ENCODE data around the gene AIP.
A peak's percentile ranks its signal among the peaks of the same experiment; 100 is the strongest.

The AIP gene

GRCh38 chr11:67500831-67501715 is 18.2 kb downstream of the AIP start:
- peak in 1 of 2 experiments; percentile 69 for DNase-seq (ENCODE audit: low read depth in 1 of 2, low spot score in 1 of 2)
- Histone ChIP-seq H3K27me3 (ENCODE audit: insufficient read depth, poor library complexity, severe bottlenecking) (no peaks in the 10 kb centered on the region), H3K4me3 (replicated peaks; ENCODE audit: insufficient read depth, low read length) (no peak overlapping the region), H3K27ac (replicated peaks) (no peak overlapping the region)
- TF ChIP-seq, protein P1, sequence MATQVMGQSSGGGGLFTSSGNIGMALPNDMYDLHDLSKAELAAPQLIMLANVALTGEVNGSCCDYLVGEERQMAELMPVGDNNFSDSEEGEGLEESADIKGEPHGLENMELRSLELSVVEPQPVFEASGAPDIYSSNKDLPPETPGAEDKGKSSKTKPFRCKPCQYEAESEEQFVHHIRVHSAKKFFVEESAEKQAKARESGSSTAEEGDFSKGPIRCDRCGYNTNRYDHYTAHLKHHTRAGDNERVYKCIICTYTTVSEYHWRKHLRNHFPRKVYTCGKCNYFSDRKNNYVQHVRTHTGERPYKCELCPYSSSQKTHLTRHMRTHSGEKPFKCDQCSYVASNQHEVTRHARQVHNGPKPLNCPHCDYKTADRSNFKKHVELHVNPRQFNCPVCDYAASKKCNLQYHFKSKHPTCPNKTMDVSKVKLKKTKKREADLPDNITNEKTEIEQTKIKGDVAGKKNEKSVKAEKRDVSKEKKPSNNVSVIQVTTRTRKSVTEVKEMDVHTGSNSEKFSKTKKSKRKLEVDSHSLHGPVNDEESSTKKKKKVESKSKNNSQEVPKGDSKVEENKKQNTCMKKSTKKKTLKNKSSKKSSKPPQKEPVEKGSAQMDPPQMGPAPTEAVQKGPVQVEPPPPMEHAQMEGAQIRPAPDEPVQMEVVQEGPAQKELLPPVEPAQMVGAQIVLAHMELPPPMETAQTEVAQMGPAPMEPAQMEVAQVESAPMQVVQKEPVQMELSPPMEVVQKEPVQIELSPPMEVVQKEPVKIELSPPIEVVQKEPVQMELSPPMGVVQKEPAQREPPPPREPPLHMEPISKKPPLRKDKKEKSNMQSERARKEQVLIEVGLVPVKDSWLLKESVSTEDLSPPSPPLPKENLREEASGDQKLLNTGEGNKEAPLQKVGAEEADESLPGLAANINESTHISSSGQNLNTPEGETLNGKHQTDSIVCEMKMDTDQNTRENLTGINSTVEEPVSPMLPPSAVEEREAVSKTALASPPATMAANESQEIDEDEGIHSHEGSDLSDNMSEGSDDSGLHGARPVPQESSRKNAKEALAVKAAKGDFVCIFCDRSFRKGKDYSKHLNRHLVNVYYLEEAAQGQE (IDR thresholded peaks at IDR 0.05; ENCODE audit: insufficient replicate concordance, low read depth), result no peak
- TF ChIP-seq POLR2AphosphoS5 (IDR thresholded peaks at IDR 0.05; ENCODE audit: low read depth), result no peak
- TF ChIP-seq, protein P2, sequence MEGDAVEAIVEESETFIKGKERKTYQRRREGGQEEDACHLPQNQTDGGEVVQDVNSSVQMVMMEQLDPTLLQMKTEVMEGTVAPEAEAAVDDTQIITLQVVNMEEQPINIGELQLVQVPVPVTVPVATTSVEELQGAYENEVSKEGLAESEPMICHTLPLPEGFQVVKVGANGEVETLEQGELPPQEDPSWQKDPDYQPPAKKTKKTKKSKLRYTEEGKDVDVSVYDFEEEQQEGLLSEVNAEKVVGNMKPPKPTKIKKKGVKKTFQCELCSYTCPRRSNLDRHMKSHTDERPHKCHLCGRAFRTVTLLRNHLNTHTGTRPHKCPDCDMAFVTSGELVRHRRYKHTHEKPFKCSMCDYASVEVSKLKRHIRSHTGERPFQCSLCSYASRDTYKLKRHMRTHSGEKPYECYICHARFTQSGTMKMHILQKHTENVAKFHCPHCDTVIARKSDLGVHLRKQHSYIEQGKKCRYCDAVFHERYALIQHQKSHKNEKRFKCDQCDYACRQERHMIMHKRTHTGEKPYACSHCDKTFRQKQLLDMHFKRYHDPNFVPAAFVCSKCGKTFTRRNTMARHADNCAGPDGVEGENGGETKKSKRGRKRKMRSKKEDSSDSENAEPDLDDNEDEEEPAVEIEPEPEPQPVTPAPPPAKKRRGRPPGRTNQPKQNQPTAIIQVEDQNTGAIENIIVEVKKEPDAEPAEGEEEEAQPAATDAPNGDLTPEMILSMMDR (IDR thresholded peaks at IDR 0.05; ENCODE audit: insufficient read depth, low read length), result no peak
- TF ChIP-seq GABPA (IDR thresholded peaks at IDR 0.05; ENCODE audit: low read depth), result no peak
- peak; percentile 81 for TF ChIP-seq SPI1 (IDR thresholded peaks at IDR 0.05; ENCODE audit: borderline replicate concordance, low read depth)

DNA sequence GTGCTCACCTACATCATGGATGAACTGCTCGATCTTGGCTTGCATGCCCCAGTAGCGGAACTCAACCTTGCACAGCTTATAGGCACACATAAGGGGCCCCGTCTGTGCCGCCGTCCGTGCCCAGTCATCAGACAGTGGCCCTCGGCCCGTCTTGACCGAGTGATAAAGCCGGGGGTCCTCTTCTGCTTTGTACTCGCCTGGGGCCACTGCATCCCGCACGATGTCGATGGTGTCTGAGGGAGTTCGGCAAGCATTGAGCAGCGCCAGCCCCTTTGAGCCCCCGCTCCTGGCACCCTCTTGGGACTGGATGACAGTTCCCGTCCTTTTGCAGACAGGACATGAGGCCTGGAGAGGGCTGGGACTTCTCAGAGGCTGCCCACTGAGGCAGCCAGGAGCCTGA is 19.0 kb downstream of the AIP start:
- Histone ChIP-seq H3K27me3 (ENCODE audit: insufficient read depth, poor library complexity, severe bottlenecking) (no peaks in the 10 kb centered on the region), H3K27ac (replicated peaks) (no peak overlapping the region), H3K4me3 (replicated peaks; ENCODE audit: insufficient read depth, low read length) (no peak overlapping the region)
- DNase-seq (ENCODE audit: low read depth in 1 of 2, low spot score in 1 of 2), result no peak
- TF ChIP-seq, protein P1 (IDR thresholded peaks at IDR 0.05; ENCODE audit: insufficient replicate concordance, low read depth), result no peak
- no peak for TF ChIP-seq GABPA (IDR thresholded peaks at IDR 0.05; ENCODE audit: low read depth)
- TF ChIP-seq POLR2AphosphoS5 (IDR thresholded peaks at IDR 0.05; ENCODE audit: low read depth), result no peak

- Histone ChIP-seq H3K27me3 (ENCODE audit: insufficient read depth, poor library complexity, severe bottlenecking) (no peaks in the 10 kb centered on the region), H3K27ac (replicated peaks) (no peak overlapping the region), H3K4me3 (replicated peaks; ENCODE audit: insufficient read depth, low read length) (no peak overlapping the region)
- TF ChIP-seq, protein P1 (IDR thresholded peaks at IDR 0.05; ENCODE audit: insufficient replicate concordance, low read depth), result no peak
- no peak for TF ChIP-seq GABPA (IDR thresholded peaks at IDR 0.05; ENCODE audit: low read depth)
- no peak for TF ChIP-seq SPI1 (IDR thresholded peaks at IDR 0.05; ENCODE audit: borderline replicate concordance, low read depth)
- TF ChIP-seq, protein P2 (IDR thresholded peaks at IDR 0.05; ENCODE audit: insufficient read depth, low read length), result no peak
- TF ChIP-seq POLR2AphosphoS5 (IDR thresholded peaks at IDR 0.05; ENCODE audit: low read depth), result no peak
- no peak for DNase-seq (ENCODE audit: low read depth in 1 of 2, low spot score in 1 of 2)
These were observed 19.6 kb downstream of the AIP start for GRCh38 chr11:67502328-67502979.
